Endothelial cell of umbilical vein (primary cell): ENCODE results near the gene SLC19A1.

ENCODE experiments used
- EZH2 ChIP-seq: IDR thresholded peaks from 2 replicates; pipeline ENCODE4 v1.6.1; 2012; ENCODE audit warnings: borderline replicate concordance, low read depth, mild to moderate bottlenecking, moderate library complexity, low read length, inconsistent platforms; ENCODE audit not compliant: severe bottlenecking
- JUN ChIP-seq: IDR thresholded peaks from 2 replicates; pipeline ENCODE4 v1.6.1; 2011; ENCODE audit warnings: borderline replicate concordance, low read depth; ENCODE audit not compliant: insufficient read length, insufficient read depth
- MYC ChIP-seq: IDR thresholded peaks from one replicate; pipeline ENCODE4 v1.6.1; 2011; ENCODE audit warnings: mild to moderate bottlenecking, low read depth, low read length
- POLR2A ChIP-seq: IDR thresholded peaks from 2 replicates; pipeline ENCODE4 v1.6.1; 2012; ENCODE audit warnings: low read depth, mild to moderate bottlenecking, control low read depth, low read length
- POLR2AphosphoS5 ChIP-seq: IDR thresholded peaks from 2 replicates; pipeline ENCODE4 v1.6.1; 2012; ENCODE audit warnings: low read depth, mild to moderate bottlenecking, control low read depth, low read length, moderate library complexity; ENCODE audit not compliant: insufficient read depth
- TF ChIP-seq, protein P1 (sequence below), 2 donors: IDR thresholded peaks; 1 replicate in 1 of 2; 2 replicates in 1 of 2; pipeline ENCODE4 v1.5.1; 2011; ENCODE audit warnings: low read length in 2 of 2, mild to moderate bottlenecking in 2 of 2, moderate library complexity in 2 of 2, control low read depth in 1 of 2, inconsistent platforms in 1 of 2, low read depth in 1 of 2; ENCODE audit not compliant: insufficient read depth in 1 of 2; ENCODE audit errors: extremely low read depth in 1 of 2
- TF ChIP-seq, protein P2 (sequence below): IDR thresholded peaks from 2 replicates; pipeline ENCODE4 v1.6.1; 2011; ENCODE audit not compliant: insufficient read depth, insufficient read length

DNA sequence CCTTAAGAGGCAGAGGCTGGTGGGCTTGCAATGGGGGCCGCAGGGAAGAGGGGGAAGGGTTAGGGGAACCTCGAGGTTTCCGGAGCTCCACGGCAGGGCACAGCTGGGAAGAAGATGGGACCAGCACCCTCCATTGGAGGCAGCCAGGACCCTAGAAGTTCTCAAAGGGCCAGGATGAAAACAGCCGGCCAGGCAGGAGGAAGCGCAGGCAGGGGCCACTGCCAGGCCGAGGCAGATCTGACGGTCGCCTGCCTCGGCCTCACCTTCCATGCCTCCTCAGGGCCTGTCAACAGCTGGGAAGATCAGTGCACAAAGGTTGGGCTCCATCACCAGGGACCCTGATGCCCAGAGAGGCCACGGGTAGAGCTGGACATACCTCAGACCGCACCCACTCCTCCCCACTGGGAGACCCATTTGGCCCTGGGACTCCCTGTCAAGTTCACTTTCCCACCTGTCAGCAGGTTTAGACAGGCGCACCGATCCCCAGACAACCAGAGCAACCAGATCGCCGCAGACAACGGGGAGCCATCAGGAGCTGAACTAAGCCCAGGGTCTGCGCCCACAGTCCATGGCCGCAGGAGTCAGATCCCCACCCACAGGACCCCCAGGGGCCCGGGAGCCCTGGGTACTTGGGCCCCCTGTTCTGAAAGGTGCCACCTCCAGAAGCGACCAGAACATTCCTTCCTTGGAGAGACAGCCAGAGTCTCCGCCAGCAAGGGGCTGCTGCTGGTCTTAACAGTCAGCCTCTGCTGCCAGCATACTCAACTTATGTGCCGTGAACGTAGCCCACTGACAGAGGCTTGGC, 2.2 kb downstream of the SLC19A1 start:
- TF ChIP-seq, protein P1, sequence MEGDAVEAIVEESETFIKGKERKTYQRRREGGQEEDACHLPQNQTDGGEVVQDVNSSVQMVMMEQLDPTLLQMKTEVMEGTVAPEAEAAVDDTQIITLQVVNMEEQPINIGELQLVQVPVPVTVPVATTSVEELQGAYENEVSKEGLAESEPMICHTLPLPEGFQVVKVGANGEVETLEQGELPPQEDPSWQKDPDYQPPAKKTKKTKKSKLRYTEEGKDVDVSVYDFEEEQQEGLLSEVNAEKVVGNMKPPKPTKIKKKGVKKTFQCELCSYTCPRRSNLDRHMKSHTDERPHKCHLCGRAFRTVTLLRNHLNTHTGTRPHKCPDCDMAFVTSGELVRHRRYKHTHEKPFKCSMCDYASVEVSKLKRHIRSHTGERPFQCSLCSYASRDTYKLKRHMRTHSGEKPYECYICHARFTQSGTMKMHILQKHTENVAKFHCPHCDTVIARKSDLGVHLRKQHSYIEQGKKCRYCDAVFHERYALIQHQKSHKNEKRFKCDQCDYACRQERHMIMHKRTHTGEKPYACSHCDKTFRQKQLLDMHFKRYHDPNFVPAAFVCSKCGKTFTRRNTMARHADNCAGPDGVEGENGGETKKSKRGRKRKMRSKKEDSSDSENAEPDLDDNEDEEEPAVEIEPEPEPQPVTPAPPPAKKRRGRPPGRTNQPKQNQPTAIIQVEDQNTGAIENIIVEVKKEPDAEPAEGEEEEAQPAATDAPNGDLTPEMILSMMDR (IDR thresholded peaks at IDR 0.05; ENCODE audit: extremely low read depth in 1 of 2, insufficient read depth in 1 of 2, low read depth in 1 of 2, low read length in 2 of 2), result no peak
- no peak for TF ChIP-seq EZH2
- TF ChIP-seq POLR2AphosphoS5, result no peak
- TF ChIP-seq MYC, result no peak
- no peak for TF ChIP-seq POLR2A
- TF ChIP-seq, protein P2, sequence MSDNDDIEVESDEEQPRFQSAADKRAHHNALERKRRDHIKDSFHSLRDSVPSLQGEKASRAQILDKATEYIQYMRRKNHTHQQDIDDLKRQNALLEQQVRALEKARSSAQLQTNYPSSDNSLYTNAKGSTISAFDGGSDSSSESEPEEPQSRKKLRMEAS, result no peak
- no peak for TF ChIP-seq JUN
